ENCODE measurements around the gene TNS1.

TNS1 gene

DNA sequence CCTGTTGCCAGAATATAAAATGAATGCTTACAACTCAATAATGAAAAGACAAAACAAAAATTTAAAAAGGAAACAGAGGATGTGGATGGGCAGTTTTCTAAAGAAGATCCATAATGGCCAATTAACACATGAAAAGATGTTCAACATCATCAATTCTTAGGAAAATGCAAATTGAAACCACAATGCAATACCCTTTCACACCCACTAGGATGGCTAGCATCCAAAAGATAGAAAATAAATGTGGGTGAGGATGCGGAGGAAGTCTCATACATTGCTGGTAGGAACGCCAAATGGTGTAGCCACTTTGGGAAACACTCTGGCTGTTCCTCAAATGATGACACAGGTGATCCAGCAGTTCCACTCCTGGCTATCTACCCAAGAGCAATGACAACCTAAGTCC lies 130.5 kb downstream of the TNS1 start:
- no peak for DNase-seq (ENCODE audit: low read depth)

DNA sequence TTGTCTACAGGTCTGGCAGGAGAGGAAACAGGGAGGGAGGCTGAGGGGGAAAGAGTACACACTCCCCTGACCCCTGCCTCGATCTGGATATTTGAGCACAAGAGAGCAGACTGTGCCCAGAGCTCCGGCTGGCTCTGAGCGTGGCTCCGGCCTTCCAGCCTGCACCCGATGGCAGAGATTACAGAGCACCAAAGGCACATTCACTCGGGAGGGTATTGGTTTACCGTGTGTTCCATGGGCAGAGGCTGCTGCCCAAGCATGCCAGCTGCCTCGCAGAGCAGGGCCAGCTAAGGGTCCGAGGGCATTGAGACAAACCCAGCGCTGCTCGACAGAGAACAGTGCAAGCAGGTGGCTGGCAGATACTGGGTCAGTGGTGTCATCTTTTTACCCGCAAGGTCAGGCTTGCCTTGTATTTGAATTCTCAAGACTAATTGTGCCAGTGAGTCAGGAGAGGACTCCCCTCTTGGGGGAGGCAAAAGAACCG lies 132.2 kb downstream of the TNS1 start:
- DNase-seq (ENCODE audit: low read depth) = no peak

DNA sequence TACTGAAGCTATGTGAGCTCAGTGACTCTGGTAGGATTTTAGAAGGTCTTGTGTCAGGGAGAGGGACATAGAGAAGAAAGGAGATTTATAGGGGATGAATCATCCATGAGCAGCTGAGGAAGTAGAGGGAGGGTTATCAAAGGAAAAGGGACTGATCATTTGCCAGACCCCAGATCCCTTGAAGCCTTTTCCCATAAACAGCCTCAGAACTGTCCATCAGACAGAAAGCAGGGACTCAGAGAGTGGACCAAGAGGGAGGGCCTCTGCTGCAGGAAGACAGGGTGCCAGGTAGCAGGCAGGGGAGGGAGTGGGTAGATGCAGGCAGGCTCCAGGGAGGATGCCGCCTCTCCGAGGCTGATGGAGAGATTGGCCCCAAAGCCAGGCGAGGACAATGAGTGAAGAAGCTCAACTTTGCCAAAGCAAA lies 133.9 kb downstream of the TNS1 start:
- DNase-seq (ENCODE audit: low read depth) = no peak

DNA sequence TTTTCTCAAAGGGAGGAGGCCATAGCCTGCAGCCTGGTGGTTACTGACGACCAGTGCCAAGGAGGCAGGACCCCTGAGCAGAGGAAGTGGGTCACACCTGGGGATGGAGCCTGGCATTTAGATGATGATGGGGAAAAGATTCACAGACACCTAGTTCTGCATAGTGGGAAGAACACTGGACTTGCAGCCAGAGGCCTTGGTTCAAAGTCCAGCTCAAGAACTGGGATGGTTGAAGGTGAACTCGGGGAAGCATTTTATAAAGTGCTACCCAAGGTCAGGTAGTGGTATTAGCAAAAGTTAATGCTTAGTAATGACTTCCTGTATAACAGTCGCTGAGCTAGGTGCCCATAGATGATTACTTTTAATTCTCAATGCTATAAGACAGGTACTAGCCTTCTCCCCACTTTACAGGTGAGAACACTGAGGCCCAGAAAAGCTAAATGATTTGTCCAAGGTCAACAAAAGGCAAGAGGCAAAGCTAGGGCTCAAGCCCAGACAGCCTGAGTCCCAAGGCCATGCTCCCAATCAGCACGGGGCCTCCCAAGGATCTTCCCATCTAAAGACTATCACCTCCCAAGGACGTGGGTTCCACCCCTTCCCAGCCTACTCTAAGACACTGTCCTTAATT lies 134.4 kb downstream of the TNS1 start:
- DNase-seq (ENCODE audit: low read depth) = no peak

DNA sequence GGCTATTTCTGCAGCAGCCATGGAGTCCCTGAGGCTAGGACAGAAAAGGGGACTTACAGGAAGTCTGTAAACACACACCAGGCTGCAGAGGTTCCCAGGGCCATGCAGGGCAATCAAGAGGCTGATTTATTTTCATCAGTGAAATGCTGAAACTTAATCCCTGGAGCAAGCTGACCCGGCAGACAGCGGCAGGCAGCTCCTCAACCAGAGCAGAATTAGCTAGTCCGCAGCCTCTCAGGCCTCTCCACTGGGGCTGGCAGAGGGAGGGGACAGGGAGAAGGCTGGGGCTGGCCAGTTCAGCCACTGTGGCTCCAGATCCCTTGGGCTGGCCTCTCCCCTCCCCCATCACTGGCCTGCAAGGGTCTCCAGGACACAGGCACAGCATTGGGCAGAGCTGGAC lies 136.3 kb downstream of the TNS1 start:
- no peak for DNase-seq (ENCODE audit: low read depth)

DNA sequence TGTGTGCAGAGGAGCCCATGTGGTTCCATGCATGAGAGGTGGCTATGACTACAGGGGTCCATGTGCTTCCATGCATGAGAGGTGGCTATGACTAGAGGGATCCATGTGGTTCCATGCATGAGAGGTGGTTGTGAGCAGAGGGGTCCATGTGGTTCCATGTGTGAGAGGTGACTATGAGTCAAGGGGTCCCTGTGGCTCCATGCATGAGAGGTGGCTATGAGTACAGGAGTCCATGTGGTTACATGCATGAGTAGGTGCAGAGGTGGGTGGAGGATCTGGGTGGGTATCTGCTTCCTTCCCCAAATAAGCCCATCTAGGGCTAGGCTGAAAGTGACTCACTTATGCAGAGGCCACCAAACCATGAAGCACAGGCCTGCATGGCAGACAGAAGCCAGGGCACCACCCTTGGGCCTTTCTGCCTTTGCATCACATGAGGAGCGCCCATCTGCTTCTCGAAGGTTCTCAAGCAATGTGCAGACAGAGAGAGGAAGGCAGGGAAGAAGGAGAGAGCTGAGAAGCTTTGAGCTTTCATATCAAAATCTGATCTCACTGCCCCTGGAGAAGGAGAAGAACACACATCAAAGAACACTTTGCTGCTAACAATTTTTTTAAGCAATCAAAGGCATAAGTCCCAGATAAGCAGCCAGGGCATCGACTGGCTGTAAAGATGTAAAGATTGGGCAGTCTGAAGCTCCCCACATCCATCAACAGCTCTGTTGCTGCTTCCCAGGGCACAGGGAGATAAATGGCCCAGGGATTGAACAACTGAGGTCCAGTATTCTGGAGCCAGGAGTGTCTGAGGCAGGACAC lies 137.6 kb downstream of the TNS1 start:
- no peak for DNase-seq (ENCODE audit: low read depth)

DNA sequence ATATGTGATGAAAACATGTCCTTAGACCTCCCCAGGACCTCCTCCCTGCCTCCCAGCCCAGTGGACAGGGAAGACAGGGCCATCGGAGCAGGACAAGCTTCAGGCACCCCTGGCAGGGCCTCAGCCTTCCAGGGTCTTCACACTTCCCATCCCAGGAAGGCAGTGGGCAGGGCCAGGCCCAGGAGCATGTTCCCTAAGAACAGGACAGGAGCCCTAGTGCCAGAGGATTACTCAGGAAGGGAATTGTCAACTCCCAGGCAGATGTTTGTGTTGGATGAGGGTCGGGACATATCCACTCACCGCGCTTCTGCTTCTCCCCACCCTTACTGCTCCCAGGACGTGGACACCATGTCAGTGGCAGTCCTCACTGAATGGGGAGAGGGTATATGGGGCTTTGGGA lies 138.9 kb downstream of the TNS1 start:
- no peak for DNase-seq (ENCODE audit: low read depth)

DNA sequence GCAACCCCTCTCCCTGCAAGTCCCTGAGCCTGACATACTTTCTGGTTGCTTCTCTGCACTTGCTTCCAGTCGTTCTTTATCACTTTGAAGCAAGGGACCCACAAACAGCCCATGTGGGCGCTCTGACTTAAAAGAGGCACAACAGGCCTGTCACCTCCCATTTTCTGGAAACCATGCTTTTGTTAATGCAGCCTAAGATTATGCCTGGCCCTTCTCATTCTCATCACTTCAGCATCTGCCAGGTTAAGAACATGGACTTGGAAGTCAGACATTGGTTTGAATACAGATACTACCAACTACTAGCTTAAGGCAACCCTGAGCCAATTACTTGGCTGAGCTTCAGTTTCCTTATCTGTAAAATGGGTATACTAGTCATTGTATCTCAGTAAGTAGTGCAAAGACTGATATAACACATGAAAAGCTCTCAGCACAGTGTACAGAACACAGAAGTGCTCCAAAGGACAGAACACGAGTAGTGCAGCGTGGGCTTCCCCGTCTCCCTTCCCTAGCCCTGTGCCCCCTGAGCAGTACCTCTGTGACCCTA lies 141.4 kb downstream of the TNS1 start:
- DNase-seq (ENCODE audit: low read depth) = no peak

DNA sequence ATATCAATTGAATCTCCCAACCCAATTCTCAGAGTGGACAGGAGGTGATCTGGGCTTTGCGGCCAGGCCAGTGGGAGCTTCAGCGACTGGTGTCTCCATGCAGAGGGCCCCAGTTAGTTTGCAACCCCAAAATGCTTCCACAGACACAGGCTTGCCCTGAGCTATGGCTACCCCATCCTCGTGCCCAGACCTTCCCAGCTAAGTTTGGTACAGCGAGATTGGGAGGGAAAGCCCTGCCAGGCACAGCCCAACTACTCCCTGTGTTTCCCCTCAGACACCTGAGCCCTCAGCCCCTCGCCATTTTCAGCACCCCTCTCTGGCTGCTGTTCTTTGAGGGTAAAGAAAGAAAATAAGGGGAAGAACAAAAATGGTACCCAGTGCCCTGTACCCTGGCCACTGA lies 142.9 kb downstream of the TNS1 start:
- DNase-seq (ENCODE audit: low read depth) = no peak

DNA sequence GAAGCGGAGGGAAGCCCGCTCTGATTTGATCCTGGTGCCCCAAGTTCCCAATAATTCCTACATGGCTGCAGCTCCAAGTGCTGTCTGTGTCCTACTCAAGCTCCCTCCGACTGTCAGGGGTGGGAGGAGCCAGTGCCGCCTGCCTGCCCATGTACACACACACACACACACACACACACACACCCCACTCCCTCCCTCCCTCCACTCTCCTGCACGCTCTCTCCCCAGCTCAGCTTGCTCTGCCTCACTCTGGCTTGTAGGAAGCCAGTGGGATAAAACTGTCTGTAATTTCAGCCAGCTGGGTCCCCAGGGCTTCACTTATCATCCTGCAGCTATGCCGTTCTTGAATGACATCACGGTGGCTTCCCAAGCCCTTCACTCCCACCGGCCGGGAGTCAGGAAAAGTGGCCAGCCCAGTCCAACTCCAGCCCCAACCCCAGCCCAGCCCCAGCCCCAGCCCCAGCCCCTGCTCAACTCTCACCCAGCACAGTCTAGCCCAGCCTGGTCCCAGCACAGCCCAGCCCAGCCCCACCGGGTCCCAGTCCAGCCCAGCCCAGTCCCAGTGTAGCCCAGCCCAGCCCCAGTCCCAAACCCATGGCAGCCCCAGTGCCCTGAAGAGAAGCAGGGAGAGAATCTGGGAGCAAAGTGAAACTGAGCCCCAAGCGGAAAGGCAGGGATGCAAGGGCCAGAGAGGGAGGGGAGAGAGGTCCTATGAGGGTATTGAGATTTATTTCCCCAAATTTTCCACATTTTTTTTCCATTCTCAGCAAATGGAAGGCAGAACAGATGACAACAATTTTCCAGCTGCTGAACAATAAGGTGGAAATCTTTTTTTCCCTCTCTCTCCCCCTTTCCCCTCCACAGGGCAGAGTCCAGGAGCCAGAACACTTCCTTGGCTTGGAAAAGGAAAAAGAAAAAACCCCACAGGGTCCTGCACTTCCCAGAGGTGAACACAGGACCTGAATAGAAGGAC lies 144.0 kb downstream of the TNS1 start:
- peak; percentile 95 for DNase-seq (ENCODE audit: low read depth)

DNA sequence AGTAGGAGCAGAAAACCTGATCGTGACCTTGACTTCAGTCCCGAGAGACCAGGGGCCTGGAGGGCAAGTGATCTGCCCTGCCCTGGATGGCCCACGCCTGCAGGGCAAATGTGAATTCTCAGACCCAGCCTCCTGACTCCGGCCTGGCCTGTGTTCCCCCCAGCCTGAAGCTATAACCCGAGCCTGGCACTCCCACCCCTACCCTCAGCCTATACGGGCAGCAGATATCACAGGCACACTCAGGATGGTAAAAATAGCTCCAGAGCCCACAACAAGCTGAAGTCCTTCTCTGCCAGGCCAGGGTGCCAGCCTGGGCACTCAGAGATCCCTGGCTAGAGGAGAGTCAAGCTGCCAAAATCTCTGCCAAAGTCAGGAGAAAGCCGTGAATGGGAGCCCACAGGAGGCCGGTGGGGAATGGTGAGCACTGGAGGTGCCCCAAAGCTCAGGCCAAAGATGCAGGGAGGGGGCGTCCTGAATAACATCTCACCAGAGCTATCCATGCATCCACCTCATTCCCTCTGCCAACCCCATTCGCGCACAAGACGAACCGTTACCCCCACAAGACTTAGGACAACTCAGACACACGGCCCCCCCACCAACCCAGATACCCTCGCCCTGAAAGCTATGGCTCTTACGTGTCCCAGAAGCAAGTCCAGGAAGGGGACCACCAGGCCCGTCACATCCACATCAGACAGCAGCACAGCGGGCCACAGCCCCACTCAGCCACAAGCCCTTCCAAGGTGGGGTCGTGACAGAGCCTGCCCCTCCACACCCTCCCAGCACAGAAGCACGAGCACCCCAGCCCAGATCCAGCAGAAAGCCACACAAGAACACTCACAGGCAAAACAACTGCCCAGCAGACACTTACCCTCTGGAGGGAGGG lies 144.9 kb downstream of the TNS1 start:
- DNase-seq (ENCODE audit: low read depth) = no peak

DNA sequence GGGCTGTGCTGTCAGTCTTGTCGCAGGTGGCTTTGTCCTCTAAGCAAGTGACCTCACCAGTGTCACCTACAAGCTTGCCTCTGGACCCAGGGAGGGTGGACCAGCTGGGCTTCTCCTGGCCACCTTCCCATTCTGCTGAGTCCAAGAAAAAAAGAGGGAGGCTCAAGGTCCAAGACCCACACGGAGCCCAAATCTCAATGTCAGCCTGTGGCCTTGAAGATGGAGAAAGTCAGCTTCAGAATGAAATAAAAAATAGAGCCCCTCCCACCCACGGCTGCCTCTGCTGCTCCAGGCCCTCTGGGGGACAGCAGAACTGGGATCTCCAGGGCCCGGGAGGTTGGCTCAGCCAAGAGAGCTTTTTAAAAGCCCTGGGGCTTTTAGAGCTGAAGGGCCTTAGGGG lies 145.9 kb downstream of the TNS1 start:
- DNase-seq (ENCODE audit: low read depth) = no peak

DNA sequence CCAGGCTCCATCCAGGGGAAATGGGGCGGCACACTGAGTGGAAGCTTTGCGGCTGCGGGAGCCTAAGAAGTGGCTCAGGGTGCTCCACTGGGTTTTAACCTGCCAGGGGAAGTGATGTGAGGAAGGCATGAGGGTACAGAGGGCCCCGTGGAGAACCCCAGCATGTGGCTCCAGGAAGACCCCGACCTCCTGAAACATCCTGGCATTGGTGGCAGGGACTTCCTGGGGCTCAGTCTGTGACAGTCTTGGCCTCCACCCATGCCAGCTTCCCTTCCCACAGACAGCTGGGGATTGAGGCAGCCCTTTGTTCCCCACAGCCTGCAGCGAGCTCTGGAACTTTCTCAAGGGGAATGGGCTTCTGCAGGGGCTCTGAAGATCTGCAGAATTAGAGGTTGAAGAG lies 146.6 kb downstream of the TNS1 start:
- DNase-seq (ENCODE audit: low read depth) = no peak

DNA sequence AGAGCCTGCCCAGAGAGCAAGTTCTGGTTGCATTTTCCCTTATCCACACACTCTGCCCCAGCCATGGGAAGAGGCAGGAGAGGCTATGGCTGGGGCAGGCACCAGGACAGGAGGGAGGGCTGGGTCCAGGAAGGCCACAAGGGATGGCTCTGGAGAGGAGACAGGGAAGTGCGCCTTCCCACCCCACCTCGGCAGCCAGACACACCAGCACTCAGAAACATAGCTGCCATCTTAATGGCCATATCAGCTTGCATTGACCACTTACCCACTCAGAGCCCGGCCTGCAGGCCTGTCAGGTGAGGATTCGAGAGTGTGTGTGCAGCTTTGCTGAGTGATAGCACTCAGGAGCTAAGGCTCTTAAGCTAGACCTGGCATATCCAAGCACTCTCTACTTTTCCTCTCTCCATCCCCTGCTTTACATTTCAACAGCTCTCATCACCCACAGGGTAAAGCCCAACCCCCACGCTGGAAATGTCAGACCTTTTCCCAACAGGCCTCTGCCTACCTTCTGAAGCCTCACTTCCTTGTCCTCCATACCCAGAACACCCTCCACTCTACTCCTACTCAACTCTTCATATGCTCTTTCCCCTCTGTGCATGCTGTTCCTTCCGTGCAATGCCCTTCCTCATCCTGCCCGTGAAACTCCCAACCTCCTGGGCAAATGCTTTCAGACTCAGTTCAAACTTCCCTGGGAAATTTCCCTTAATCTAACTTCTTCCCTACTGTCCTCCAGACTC lies 147.9 kb downstream of the TNS1 start:
- DNase-seq (ENCODE audit: low read depth) = no peak

DNA sequence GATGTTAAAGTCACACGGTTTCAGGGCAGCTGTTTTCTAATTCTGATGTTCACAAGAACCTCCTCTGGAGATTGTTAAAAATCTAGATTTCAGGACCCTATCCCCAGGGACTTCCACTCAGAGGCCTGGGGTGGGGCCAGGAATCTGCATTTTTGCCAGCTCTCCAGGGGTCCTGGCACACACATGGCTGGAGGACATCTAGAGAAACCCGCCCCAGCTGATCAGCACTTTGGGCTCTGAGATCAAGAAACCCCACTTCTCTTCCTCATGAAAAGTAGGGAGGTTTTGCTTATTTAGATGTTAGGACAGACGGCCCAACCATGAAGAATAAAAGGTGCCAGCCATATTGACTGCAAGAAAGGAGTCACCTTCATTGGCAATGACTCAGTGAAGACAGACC lies 148.8 kb downstream of the TNS1 start:
- DNase-seq (ENCODE audit: low read depth) = no peak

DNA sequence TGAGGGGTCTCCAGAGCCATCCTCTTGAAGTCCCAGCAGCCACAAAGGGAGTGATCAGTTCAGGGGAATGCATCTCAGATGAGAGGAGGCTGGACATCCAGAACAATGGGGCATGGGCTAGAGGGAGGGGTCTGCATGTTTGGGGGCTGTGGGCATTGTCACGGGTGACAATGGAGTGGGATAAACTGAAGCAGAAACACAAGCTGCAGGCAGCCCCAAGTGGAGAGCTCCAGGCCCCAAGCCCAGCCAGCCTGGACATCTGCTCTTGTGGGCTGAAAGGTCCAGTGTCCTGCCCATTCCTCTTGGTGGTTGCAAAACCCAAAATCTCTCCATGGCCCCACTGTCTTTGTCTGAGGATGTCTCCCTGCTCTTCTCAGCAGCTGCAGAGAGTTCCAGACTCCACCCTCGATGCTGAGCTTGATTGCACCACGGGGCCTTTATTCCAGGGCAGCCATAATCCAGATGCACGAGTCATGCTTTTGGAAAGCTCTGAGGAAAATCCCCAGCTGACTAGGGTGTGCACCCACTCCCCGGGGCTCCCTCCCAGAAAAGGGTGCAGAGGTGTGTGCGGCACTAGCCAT lies 149.4 kb downstream of the TNS1 start:
- peak; percentile 84 for DNase-seq (ENCODE audit: low read depth)

DNA sequence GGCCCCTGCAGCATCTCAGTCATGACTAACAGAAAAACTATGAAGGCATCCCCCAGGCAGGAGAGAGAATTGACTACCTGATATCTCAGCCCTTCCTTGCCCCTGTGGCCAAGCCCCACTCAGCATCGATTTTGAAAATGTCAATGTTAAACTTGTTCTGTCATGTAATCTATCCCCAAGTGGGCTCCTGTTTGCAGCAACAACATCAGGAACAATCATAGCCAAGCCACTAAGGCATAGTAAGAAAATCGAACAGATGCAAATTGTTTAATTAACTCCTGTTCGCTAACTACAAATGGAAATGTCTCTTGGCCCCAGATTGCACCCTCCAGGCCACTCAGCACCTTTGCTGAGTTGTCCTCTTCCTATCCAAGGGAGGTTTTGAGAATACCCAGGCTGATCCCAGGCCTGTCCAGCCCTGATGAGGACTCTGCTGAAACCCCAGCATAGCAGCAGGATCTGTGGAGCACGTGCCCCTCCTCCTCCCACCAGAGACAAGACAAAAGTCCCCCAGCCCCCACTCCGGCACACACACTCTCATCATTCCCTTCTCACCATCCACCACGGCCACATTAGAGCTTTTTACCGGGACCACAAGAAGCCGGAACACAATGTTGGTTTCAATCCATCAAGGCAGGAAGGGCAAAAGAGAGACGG lies 150.1 kb downstream of the TNS1 start:
- DNase-seq (ENCODE audit: low read depth) = no peak

DNA sequence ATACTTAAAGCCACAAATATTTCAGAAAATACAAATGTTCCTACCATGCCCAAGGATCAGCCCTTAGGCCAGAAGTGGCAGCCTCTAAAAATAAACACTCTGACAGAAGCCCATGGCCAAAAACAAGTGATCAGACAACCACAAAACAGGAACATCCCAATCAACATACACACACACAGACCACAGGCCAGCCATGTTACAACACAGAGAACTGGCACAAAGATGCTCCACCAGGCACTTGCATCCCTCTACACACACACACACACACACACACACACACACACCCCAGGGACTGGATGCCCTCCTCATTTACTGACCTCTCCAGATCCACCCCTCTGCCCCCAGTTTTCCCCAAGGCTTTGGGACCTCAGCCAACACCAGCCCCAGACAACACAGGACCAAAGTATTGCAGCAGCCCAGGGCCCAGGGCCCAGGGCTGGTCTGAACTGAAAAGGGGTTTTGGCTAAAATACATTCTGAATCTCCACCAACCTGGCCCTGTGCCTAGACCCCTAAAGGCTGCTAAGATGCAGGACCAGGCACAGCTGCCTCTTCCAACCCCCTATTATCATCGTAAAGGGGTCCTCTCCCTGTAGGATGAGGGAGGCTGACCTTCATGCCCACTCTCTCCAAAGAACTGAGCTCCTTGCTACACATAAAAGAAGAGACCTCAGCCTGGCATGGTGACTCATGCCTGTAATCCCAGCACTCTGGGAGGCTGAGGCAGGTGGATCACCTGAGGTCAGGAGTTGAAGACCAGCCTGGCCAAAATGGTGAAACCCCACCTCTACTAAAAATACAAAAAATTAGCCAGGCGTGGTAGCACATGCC lies 151.4 kb downstream of the TNS1 start:
- DNase-seq (ENCODE audit: low read depth) = peak; percentile 93

Measured in fibroblast of gingiva (primary cell).